B cell (primary cell): Measurements from ENCODE around the gene ANKS1B.

ENCODE experiments used
- EZH2 ChIP-seq: IDR thresholded peaks from 2 replicates; pipeline ENCODE4 v1.6.1; 2012; ENCODE audit warnings: borderline replicate concordance, low read depth, mild to moderate bottlenecking, moderate library complexity, low read length; ENCODE audit not compliant: insufficient read depth, poor library complexity, severe bottlenecking
- TF ChIP-seq, protein P1 (sequence below): fragments of 200-600 bp; IDR thresholded peaks from one replicate; pipeline ENCODE4 v1.8.0; 2022; ENCODE audit warnings: antibody characterized with exemption, mild to moderate bottlenecking

DNA sequence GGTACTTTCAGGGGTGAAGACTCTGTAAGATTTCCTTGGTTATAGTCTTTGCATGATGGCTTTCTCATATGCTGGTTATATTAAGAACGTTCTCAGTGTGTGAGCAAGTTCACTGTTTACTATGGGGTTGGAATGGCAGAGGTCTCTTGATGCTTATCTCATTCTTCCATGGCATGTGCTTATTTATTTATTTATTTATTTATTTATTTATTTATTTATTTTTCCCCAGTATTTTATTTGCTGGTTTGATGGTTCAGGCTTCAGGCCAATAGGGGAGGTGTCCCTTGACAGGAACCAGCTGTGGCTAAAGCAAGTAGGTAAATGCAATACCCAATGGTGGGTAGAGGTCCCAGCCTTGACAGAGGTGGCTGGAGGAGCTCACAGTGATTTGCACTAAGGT lies 498.5 kb downstream of the ANKS1B start:
- TF ChIP-seq, protein P1, sequence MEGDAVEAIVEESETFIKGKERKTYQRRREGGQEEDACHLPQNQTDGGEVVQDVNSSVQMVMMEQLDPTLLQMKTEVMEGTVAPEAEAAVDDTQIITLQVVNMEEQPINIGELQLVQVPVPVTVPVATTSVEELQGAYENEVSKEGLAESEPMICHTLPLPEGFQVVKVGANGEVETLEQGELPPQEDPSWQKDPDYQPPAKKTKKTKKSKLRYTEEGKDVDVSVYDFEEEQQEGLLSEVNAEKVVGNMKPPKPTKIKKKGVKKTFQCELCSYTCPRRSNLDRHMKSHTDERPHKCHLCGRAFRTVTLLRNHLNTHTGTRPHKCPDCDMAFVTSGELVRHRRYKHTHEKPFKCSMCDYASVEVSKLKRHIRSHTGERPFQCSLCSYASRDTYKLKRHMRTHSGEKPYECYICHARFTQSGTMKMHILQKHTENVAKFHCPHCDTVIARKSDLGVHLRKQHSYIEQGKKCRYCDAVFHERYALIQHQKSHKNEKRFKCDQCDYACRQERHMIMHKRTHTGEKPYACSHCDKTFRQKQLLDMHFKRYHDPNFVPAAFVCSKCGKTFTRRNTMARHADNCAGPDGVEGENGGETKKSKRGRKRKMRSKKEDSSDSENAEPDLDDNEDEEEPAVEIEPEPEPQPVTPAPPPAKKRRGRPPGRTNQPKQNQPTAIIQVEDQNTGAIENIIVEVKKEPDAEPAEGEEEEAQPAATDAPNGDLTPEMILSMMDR: no peak
- no peak for TF ChIP-seq EZH2
